Left ventricle myocardium superior (tissue), 1 donor: ENCODE measurements around the gene INAFM2. TPM values are rescaled to one million over a fixed set of nuclear protein-coding genes. Genes with fewer than 3 reads are reported as not detected.

Experiments used
- ATAC-seq: fragments of 200-7000 bp; cut with Tn5 transposase; one replicate; pipeline ENCODE4 v1.9.1; 2020; ENCODE audit warnings: mild to moderate bottlenecking, moderate library complexity
- DNase-seq: peaks from one replicate; pipeline ENCODE4 v3.0.0-alpha.2; 2020
- intact Hi-C: fragments of 100-400 bp; cut with micrococcal nuclease; formaldehyde crosslinking; loops from one replicate; pipeline ENCODE4 v1.11.0; 2022
- total RNA-seq: library from RNA; stranded (reverse); fragmentation: NEBNext Ultra II Directional; extraction: Animal tissue kit (Norgen Biotek cat#: 25700); gene quantifications from one replicate; pipeline ENCODE4 v1.2.1, GENCODE V29; 2021
- donor health status: DM: no; HTN: yes; CAD: no; lungs with severe emphysema.

Gene INAFM2
- total RNA-seq, 1 donor from 2014 or later: 55.8 TPM

DNA sequence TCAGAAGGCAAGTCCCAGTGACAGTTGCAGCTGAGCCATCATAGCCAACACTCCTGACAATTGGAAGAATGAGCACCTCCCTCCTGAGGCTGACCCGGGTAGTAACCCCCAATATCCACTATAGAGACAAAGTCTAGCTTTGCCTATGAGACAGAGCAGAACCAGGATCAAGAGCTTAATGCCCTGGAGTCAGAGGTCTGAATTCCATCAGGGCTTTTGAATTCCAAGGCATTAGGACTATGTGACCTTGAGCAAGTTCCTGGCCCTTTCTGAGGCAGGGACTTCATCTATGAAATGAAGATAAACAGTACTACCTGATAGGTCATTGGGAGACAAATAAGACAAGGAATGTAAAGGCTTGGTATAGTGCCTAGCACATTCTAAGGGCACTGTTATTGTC lies 3.1 kb upstream of the INAFM2 start:
- no peak for ATAC-seq
- no peak for DNase-seq
- intact Hi-C loops: no loop called here

GRCh38 chr15:40320931-40321371 lies 2.5 kb upstream of the INAFM2 start:
- peak; percentile 15 for ATAC-seq

GRCh38 chr15:40322531-40323238 lies 807 bp upstream of the INAFM2 start:
- no peak for DNase-seq
- ATAC-seq: no peak
- intact Hi-C loops: no loop called here

More at GRCh38 chr15:40320931-40321371, 2.5 kb upstream of the INAFM2 start:
- intact Hi-C loops: no loop called here
- no peak for DNase-seq

DNA sequence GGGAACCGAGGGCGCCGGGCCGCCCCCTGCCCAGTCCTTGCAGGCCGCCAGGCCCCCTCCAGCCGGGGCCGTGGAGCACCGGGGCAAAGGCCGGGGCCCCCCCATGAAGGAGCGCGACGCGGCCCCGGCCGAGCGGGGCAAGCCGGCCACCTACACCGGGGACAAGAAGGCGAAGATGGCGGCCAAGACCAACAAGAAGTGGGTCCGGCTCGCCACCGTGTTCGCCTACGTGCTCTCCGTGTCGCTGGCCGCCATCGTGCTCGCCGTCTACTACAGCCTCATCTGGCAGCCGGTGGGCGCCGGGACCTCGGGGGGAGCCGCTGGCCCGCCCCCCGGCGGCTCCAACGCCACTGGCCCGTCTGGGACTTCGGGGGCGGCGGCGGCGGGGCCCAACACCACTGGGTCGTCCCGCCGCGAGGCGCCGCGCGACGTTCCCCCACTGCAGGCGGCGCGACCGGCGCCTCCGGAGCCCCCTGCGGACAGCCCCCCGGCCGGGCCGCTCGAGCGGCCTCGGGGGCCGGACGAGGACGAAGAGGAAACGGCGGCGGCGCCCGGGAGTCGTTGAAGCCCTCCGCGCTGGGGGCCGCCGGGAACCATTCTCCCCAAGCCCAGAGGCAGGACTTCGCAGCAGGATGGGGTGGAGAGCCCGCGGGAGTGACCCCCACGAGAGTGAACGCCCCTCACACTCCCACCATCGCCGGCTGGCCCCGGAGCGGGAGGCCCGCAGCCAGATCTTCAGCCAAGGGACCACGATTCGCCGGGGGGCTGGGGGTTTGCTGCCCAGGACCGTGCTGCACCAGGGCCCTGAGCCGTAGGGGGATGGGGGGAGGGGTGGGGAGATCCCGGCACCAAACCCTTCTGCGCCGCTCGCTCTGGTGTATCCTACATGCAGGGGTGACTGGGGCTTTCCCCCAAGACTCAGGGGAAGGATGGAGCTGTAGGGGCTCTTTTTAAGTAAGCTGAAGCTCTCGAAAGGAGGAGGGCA lies 753 bp downstream of the INAFM2 start:
- DNase-seq (peak; percentile 61), ATAC-seq (no peak)
- intact Hi-C loops: no loop called here

- no peak for ATAC-seq
- intact Hi-C loops: no loop called here
- no peak for DNase-seq
These were observed 1.7 kb downstream of the INAFM2 start for GRCh38 chr15:40325188-40325587.

DNA sequence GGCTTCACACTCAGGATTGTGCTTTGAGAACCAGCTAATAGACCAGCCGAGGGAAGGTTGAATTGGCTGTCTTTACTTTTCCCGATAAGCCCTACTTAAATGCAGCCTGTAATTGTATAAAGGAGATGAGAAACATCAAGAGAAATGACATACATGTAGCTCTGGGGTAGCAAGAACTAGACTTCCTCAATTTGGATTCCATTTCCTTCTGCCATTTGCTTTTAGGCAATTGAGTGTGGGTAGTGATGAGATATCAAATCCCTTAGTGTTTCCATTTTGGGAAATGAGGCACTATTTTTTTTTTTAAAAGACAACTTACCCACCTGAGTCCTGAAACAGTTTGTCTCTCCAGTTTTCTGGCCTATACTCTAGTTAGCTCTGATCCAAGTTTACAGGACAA lies 2.2 kb downstream of the INAFM2 start:
- intact Hi-C loops: no loop called here
- ATAC-seq: no peak

DNA sequence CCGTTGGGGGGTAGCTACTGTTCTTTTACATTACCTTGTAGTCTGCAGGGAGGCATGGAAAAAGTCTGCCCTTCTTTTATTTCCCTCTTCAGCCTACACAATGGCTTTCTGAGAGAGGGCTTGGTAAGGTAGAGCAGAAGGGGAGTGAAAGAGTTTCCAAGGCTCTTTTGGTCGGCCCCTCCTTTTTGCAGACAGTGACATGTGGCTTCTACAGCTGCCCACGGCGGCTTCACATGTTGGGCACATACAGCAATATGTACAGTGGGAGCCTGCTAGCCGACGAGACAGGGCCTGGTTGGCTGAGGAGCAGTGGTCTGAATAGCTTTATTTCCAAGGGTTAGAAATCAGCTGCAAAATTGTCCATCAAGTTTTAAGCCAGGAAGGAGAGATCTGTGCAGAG lies 4.0 kb downstream of the INAFM2 start:
- ATAC-seq (no peak), DNase-seq (no peak)
- intact Hi-C loops: no loop called here

More for the DNA sequence above, 2.2 kb downstream of the INAFM2 start:
- no peak for DNase-seq

DNA sequence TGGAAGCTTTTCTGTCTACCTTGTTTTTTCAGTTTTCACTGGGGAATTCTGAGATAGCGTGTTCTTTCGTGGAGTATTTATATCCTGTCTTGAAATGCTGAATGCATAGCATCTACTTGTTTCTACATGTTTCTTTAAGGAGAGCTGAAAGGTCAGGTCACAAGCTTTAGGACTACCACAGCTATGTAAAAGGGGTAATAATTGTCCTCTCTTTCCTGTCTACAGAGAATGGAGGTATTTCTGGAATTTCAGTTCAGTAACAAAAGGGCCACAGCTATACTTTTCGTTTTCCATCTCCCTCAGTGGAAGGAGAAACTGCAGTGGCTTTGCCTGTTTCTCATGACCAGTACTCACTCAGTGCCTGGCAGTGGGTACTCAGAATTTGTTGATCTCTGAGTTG lies 4.7 kb downstream of the INAFM2 start:
- DNase-seq: no peak
- intact Hi-C loops: no loop called here
- no peak for ATAC-seq

DNA sequence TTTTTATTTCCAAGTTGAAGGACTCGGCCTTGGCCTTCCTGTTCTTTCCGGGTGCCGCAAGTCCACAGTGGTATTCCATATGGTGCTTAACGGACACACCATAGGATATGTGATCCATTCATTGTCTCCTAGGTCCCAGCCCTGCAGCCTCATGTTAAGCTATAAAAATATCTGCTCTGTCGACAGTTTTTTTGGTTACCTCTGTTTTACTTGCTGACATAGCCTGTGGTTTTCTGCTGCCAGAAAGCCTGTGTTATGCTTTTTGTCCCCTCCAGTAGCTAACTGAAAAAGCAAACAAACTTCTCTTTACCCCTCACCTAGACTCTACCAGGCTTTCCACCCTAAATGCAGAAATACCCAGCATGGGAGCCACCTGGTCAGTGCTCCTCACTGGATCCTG lies 5.3 kb downstream of the INAFM2 start:
- intact Hi-C loops: no loop called here
- ATAC-seq (no peak), DNase-seq (no peak)

DNA sequence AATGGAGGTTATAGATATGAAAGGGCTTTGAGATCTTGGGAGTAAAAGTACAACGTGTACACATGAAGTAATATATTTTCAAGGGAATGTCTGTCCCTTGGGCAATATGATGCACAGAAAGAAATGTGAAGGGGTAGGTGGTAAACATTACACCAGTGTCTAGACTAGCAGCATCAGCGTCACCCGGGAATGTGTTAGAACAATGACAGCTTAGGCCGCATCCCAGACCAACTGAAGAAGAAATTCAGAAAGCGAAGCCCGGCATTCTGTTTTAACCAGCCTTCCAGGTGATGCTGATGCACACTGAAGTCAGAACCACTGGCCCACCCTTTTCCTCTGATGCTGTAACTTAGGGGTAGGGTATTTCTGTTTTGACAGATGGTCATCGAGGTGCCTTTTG lies 6.3 kb downstream of the INAFM2 start:
- intact Hi-C loops: no loop called here
- ATAC-seq (no peak), DNase-seq (no peak)

DNA sequence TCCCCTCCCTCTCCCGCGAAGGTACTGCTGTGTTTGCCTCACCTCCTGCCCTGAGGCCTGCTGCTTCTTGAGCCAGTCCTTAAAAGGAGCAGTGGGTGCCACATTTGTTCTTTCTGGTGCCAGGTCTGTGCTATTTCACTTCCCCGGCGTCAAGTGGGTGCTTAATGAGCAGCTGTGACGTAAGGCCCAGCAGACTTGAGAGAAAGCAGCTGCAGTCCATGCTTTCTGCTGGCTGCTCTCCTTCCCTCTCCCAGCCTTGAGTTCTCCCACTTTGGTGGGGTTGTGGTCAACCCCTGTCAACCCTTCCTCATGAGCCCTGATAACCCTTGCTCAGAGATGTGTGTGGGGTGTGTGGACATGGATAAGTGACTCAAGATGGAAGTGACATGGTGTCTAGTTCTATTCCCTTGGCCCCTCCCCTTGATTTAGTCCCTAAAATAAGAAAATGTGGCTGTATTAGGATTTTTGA lies 6.9 kb downstream of the INAFM2 start:
- intact Hi-C loops: no loop called here
- peak; percentile 46 for DNase-seq
- ATAC-seq: peak; percentile 50

DNA sequence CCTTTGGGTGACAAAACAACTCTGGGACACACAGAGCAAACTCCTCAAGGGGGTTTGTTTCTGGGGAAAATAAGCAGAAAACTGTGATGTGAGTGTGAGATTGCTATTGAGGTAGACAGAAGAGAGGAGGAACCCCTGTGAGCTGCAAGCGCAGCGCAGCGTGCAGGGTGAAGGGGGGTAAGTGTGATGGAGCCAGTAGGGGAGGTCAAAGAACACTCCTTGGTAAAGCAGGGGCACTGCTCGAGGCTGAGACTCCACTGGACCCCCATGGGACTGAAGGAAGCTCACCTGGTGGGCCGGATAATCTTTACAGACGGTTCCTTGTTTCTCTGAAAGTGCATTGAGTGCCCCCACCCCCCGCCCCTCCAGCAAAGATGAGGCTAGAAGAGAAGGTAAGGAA lies 7.5 kb downstream of the INAFM2 start:
- intact Hi-C loops: no loop called here
- DNase-seq (no peak), ATAC-seq (no peak)

- ATAC-seq (no peak), DNase-seq (no peak)
- intact Hi-C loops: no loop called here
These were observed 8.1 kb downstream of the INAFM2 start for GRCh38 chr15:40331637-40332036.

DNA sequence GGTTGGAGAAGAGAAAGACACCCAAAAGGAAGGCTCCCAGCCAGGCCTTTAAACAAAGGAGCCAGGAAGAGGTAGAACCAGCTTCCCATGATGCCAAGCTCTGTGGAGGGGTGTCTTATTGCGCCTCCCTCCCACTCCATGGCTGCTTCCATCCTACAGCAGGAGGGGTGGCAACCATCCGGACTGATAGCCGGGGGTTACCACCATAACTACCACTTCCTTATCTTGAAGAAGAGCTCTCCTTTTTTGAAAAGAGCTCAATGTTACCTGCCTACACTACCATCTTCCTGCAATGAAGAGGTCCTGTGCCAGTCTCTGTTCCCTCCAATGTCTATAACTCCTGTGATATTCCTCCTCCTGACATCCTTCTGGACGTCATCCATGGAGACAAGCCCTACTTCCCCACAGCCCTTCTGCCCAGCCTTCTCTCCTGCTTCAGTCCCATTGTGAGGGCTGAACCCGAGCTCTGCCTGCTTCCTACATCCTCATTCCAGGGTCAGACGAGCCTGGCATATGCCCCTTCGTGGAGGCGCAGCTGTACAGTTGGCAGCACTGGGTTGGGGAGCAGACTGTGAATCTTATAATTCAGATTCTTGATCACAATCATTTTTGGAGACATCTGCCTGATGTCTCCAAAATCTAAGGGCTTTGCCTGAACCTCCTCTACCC lies 8.8 kb downstream of the INAFM2 start:
- DNase-seq (no peak), ATAC-seq (no peak)
- intact Hi-C loops: no loop called here

- ATAC-seq (peak; percentile 23), DNase-seq (peak; percentile 79)
- intact Hi-C loops: no loop called here
These were observed 10.5 kb downstream of the INAFM2 start for GRCh38 chr15:40333922-40334492.

DNA sequence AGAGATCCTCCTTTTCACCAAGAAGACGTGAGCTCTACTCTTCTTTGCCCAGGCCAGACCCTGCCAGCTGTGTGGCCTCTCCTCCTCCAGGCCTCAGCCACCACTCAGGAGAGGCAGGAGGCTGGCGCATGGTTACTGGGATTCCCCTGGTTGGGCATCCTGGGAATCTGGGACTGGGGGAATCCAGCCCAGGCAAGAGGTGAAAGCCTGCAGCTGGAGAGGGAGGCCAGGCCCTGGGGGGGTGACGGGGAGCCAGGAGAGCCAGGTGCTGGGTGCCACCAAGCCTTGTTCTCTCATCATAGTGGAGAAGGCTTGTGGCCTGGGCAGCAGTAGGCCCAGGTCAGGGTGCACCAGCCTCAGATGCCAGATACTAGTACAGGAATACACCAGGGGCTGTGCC lies 11.0 kb downstream of the INAFM2 start:
- ATAC-seq: no peak
- intact Hi-C loops: no loop called here
- DNase-seq: no peak

DNA sequence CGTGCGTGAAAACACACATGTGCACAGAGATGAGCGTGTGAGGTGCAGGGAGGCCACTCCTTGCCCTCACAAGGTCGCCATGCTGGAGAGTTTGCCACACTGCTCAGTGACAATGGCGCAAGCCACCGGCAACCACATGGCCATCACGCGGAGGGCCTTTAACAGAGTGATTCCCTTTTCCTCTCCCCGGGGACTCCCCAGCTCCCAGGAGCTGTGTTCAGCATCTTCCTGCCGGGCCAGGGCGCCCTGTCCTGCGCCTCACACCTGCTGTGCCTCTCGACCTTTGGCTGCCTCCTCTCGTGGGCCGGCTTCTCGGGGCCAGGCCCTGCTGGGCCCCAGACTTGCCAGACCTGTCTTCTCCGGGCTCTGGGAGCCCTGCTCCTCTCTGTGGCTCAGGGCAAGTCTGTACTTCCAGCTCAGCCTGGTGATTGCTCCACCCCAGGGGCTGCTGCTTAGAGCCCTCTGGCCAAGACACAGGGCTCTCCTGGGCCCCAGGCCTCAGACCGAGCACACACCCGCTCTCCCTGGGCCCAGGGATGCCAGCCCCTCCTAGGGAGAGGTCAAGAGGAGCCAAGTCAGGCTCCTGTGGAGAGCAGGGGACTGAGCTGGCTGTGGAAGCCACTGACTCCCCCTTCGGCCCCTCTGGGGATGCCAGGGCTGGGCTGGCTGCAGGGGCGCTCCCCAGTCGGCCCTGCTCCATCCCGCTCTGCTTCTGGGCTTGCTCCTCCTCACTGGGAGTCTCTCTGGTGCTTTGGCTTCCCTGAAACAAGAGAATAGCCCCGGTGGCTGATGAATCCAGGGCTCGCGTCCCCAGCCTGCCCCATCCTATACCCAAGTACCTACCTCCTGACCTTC lies 11.7 kb downstream of the INAFM2 start:
- intact Hi-C loops: no loop called here
- DNase-seq (no peak), ATAC-seq (no peak)

DNA sequence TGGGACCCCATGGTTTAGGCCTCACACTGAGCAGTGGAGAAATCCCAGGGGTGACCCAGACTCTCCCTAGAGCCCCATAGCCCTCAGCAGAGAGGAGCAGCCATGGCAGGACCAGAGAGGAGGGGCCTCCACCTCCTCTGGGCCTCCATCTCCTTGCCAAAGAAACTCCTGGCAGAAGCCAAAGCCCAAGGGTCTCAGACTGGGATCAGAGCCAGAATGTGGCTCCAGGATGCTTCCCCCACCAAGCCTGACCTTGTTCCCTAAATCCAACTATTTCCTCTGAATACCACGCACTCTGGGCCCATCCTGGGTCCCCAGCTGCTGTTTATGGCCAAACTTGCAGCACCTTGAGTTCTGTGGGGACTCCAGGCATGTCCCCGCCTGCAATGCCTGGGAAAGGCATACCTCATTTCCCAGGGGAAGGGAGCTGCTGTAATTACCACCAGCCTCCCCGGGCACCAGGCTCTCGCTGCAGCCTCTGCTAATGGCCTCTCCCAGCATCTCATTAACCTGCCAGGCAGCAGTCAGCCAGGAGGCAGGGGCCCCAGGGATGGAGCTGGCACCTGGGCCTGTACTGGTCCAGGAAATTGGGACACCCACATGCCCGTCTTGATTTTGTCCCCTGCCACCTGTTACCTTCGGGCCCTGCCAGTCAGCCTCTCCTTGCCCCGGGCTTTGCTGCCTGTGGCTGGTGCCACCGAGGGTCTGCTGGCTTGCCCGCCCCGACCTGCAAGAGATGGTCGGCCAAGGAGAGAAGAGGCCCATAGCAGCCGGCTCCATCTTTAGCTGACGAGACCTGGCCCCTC lies 12.6 kb downstream of the INAFM2 start:
- ATAC-seq (no peak), DNase-seq (no peak)
- intact Hi-C loops: no loop called here
